Activated T-helper 9 cell treated with anti-CD3 and anti-CD28 coated beads, Interleukin-2, amount 50 U/mL, for 16 hours (primary cell): Measurements from ENCODE around the gene ABCA13.

Experiments used
- DNase-seq: peaks from one replicate; pipeline ENCODE4 v3.0.0-alpha.2; 2020; ENCODE audit warnings: low read depth

The ABCA13 gene

DNA sequence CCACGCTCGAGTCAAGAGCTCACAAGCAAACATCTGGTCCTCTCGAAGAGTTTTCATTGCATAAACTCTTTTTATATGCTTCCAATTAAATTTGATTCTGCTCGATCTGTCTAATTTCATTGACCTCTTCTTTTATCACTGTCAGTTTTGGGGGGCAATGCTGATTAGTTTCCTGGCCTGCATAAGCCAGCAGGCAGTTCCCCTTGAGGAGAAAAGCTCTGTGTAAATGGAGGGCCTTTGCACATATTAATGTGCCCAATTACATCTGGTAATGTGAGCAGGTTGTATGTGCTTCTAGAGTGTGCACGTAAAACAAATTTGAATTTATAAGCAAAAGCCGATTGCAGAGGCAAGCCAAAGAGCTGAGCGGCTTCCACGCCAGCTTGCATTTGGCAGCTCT lies 210.3 kb downstream of the ABCA13 start:
- DNase-seq = no peak

DNA sequence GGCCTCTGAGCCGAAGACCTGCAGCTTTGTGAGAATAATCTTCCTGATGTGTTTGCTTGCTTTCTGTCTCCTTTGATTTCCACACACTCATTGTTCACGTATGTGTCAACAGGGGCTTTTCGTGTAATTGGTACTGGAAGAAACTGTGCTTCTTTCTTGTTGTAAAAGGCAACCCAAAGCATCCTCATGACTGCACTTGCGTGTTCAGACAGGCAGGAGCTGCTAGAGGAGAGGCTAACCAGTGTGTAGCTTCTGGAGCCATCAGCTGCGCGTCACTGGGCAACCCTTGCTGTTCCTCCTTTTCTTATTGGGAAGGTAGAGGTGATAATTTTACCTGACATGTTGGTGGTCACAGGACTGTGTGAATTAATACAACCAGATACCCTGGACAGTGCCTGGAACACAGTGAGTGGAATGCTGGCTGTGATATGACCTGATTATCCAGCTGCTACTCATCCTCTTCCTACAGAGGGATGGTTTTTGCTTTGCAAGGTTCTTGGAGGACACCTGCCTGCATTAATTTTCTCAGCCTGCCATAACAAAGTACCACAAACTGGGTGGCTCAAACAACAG lies 213.0 kb downstream of the ABCA13 start:
- no peak for DNase-seq

- no peak for DNase-seq
Measured at GRCh38 chr7:48387932-48388331, 216.7 kb downstream of the ABCA13 start.

GRCh38 chr7:48388911-48389310 lies 217.7 kb downstream of the ABCA13 start:
- DNase-seq = no peak

GRCh38 chr7:48389977-48390376 lies 218.7 kb downstream of the ABCA13 start:
- no peak for DNase-seq

DNA sequence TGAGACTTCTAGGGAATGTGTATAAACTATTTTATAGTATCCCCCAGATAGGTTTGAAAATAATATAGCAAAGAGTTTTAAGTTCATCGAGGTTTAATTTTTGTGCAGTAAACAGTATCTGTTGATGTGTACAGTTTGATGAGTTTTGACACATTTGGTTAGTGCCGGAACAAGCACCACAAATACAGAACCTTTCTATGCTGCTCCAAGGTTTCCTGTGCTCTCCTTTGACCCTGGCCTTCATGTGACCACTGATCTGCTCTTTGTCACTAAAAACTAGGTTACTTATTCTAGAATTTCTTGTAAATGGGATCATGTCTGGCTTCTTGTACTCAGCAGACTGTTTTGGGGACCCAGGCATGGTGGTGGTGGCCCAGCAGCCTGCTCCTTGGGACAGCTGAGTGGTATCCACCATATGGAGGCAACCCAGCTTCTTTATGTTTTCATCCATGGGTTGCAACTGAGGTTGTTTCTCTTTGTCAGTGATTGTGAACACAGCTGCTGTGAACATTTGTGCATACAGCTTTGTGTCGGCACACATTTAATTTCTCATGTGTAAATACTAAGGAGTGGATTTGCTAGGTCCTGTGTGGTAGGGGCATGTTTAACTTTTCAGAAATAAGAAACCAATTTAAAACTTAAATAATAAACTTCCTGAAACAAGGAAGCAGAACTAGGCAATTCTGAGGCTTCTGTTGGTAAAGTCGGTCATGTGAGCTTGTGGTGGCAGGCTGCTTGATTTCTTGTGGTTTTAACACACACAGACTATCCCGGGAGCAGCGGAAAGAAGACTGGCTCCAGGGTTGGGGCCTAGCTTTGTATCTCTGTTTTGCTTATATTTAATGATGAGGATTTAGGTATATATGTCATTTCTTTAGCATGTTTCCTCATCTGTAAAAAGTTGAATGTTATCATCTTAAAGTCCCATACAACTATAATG lies 219.4 kb downstream of the ABCA13 start:
- no peak for DNase-seq

GRCh38 chr7:48398191-48398590 lies 226.9 kb downstream of the ABCA13 start:
- DNase-seq = no peak

- DNase-seq = no peak
Measured at GRCh38 chr7:48402721-48403120, 231.5 kb downstream of the ABCA13 start.

GRCh38 chr7:48408731-48409130 lies 237.5 kb downstream of the ABCA13 start:
- no peak for DNase-seq

- DNase-seq = no peak
Measured at GRCh38 chr7:48411619-48412018, 240.4 kb downstream of the ABCA13 start.

DNA sequence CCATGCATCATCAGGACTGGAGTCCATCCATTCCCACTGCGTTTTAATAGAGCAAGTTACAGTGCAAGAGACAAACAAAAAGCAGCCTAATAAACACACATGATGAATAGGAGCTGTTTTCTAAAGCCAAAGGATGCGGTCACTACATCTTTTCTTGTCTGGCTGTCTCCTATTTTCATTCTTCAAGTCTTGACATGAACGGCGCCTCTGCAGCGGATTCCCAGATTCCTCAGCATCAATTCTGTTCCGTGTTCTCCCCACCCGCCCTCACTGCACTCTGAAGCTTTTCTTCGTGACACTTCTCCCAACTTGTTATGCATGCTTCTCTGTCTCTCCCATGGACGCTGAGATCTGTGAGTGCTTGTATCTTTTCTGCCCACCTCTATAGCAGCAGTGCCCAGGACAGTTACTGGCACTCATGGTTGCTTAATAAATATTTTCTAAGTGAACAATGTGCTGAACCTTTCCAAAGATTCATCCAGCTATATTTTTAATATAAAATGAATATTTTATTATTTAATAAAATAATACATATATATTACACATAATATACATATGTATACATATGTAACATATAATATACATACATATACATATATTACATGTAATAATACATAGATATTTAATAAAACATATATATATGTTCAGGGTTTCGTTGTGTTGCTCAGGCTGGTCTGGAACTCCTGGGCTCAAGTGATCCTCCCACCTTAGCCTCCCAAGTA lies 242.9 kb downstream of the ABCA13 start:
- no peak for DNase-seq

GRCh38 chr7:48416327-48416908 lies 245.2 kb downstream of the ABCA13 start:
- no peak for DNase-seq

- no peak for DNase-seq
Measured at GRCh38 chr7:48419401-48419800, 248.1 kb downstream of the ABCA13 start.

GRCh38 chr7:48420206-48420605 lies 248.9 kb downstream of the ABCA13 start:
- DNase-seq = no peak

- DNase-seq = no peak
Measured at GRCh38 chr7:48421357-48421756, 250.1 kb downstream of the ABCA13 start.

DNA sequence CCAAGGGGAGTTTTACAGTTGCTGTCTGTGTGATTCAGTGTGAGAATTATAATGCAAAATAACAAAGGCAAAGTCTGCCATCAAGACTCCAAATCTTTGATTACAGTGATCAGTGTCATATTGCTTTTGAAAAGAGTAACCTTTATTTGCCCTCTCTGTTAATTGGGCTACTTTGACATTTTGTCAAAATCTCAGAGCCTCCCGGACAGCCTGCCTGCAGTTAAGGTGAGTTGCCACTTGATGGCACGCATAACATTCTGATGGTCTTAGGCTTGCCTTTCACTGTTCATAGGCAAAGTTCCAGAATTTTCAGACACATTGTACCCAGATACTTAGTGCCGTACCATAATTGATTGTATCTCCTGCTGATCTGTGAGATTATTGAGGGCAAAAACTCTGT lies 253.5 kb downstream of the ABCA13 start:
- DNase-seq = no peak

DNA sequence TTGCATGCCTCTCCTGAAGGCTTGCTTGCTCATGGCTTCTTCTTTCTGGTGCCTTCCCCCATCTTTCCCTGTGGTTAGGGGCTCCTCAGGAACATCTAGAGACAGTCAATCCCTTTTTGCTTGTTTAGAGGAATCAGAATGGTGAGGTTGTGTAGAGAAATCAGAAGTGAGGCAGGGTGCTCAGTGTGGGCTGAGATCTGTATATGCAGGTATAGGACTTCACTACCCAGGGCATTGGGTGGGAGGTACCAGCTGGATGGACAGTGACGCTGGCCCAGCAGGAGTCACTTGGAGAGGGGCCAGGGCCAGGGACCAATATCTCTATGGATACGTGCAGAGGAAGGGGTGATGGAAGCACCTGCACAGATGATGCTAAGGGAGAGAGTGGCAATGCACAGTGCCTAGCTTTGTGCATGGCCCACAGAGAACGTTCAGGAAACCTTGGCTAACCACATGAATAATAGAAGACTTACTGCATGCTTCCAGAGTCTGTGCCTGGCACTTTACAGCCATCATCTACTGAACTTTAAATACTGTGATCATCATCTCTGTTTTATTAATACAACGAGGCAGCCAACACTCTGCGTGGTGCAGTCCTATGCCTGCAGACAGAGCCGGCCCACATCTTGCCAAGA lies 255.2 kb downstream of the ABCA13 start:
- no peak for DNase-seq

DNA sequence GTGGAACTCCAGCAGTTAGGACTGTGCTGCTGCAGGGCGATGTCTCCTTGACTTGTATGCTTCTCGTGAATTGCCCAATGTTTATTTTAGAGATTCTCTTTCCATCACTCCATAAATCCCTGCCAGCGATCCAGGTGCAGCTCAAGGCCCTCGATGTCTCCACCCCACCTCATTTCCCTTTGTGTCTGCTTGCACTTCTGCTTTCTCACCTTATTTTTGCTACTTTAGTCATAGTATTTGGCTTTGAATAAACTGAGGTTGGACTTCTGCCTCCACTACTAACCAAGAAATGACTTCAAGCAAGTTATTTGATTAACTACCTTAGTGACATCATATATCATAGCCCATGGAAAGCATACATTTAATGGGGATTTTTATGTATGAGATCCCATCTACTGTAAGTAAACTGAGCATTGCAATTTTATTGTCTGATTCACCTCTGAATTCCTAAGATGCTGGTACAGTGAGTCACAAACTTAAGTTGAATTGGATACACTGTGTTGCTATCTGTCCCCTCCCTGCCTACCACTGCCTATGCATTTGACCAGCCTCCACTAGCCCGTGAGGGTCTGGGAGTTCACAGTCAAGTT lies 255.8 kb downstream of the ABCA13 start:
- DNase-seq = no peak

GRCh38 chr7:48427671-48428070 lies 256.4 kb downstream of the ABCA13 start:
- DNase-seq = no peak

- no peak for DNase-seq
Measured at GRCh38 chr7:48428091-48428684, 256.9 kb downstream of the ABCA13 start.

- DNase-seq = no peak
Measured at GRCh38 chr7:48429117-48429516, 257.9 kb downstream of the ABCA13 start.
